Type B pancreatic cell (in vitro differentiated cells): Measurements from ENCODE around the gene CFL2. TPM values are rescaled to one million over a fixed set of nuclear protein-coding genes. Genes with fewer than 3 reads are reported as not detected.
"Not testable (repeated sequence)": the region's sequence is repeated elsewhere in the genome, so short reads cannot be mapped to it uniquely, and the experiment has no call there.

Source experiments
- DNase-seq: peaks from one replicate; pipeline ENCODE4 v3.0.0; 2021; ENCODE audit warnings: mixed read lengths; ENCODE audit not compliant: unreplicated experiment; ENCODE audit errors: extremely low spot score
- H3K27ac Mint-ChIP-seq: 2 replicates; pipeline ENCODE4 v1.8.0; 2021; ENCODE audit warnings: mild to moderate bottlenecking, mixed read lengths
- H3K27me3 Mint-ChIP-seq: 2 replicates; pipeline ENCODE4 v1.8.0; 2021; ENCODE audit warnings: mixed read lengths
- H3K36me3 Mint-ChIP-seq: 2 replicates; pipeline ENCODE4 v1.8.0; 2021; ENCODE audit warnings: mixed read lengths
- H3K4me1 Mint-ChIP-seq: one replicate; pipeline ENCODE4 v1.8.0; 2021; ENCODE audit warnings: mixed read lengths; ENCODE audit not compliant: unreplicated experiment
- H3K4me3 Mint-ChIP-seq: 2 replicates; pipeline ENCODE4 v1.8.0; 2021; ENCODE audit warnings: mild to moderate bottlenecking, mixed read lengths
- H3K9me3 Mint-ChIP-seq: 2 replicates; pipeline ENCODE4 v1.8.0; 2021; ENCODE audit warnings: mixed read lengths
- total RNA-seq: library from RNA; stranded (reverse); gene quantifications from 2 replicates; pipeline ENCODE4 v1.2.1, GENCODE V29; 2021; ENCODE audit warnings: low replicate concordance
- TF ChIP-seq, protein P1 (sequence below): fragments of 200-600 bp; sonication (generic); conservative IDR thresholded peaks from 2 replicates; pipeline ENCODE4 v1.5.0; 2021; ENCODE audit warnings: antibody characterized with exemption, mild to moderate bottlenecking

Gene CFL2
- total RNA-seq, 1 donor from 2014 or later = 35.8 TPM

DNA sequence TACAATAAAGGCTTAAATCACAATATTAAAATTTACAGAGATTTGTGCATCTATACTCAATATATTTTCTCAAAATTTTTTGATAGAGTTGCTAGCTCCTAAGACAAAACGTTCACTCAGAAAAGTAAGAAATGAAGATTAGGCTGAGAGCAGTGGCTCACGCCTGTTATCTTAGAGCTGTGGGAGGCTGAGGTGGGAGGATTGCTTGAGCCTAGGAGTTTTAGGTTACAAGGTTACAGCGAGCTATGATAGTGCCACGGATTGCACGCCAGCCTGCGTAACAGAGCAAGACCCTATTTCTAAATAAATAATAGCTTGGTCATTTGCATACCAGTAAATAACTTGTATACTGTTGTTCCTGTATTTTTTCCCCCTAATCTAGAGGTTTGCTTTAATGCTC lies 35.0 kb upstream of the CFL2 start:
- TF ChIP-seq, protein P1, sequence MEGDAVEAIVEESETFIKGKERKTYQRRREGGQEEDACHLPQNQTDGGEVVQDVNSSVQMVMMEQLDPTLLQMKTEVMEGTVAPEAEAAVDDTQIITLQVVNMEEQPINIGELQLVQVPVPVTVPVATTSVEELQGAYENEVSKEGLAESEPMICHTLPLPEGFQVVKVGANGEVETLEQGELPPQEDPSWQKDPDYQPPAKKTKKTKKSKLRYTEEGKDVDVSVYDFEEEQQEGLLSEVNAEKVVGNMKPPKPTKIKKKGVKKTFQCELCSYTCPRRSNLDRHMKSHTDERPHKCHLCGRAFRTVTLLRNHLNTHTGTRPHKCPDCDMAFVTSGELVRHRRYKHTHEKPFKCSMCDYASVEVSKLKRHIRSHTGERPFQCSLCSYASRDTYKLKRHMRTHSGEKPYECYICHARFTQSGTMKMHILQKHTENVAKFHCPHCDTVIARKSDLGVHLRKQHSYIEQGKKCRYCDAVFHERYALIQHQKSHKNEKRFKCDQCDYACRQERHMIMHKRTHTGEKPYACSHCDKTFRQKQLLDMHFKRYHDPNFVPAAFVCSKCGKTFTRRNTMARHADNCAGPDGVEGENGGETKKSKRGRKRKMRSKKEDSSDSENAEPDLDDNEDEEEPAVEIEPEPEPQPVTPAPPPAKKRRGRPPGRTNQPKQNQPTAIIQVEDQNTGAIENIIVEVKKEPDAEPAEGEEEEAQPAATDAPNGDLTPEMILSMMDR = no peak
- no peak for DNase-seq
- H3K27ac Mint-ChIP-seq = no peak overlapping the region
- no peaks in the 10 kb centered on the region for H3K4me1 Mint-ChIP-seq
- peaks cover 1% of the 10 kb centered on the region for H3K36me3 Mint-ChIP-seq
- H3K4me3 Mint-ChIP-seq = no peak overlapping the region
- H3K27me3 Mint-ChIP-seq = no peaks in the 10 kb centered on the region
- no peaks in the 10 kb centered on the region for H3K9me3 Mint-ChIP-seq

DNA sequence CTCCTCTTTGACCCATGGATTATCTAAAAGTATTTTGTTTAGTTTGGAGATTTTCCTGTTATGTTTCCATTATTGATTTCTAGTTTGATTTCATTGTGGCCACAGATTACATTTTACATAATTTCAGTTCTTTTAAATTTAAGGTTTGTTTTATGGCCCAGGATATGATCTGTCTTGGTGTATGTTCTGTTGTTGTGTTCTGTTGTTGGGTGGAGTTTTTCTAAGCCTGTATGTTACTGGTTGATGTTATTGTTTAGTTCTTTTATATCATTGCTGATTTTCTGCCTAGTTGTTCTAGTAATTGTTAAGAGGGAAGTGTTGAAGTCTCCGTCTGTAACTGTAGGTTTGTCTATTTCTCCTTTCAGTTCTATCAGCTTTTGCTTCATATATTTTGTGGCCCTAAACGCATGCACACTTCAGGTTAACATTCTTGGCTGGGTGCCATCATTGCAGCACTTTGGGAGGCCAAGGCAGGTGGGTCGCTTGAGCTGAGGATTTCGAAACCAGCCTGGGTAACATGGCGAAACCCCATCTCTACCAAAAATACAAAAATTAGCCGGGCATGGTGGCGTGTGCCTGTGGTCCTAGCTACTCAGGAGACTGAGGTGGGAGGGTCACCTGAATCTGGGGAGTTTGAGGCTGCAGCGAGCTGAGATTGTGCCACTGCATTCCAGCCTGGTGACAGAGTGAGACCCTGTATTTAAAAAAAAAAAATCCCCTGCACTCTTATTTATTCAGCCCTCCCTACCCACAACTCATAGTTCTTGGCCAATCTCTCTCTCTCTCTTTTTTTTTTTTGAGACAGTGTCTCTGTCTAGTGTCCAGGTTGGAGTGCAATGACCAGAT lies 28.1 kb upstream of the CFL2 start:
- TF ChIP-seq, protein P1 = no peak
- Mint-ChIP-seq H3K9me3 (peaks cover 5% of the 10 kb centered on the region), H3K27ac (no peak overlapping the region), H3K4me1 (no peaks in the 10 kb centered on the region), H3K27me3 (no peaks in the 10 kb centered on the region), H3K4me3 (no peak overlapping the region), H3K36me3 (no peaks in the 10 kb centered on the region)
- DNase-seq = no peak

DNA sequence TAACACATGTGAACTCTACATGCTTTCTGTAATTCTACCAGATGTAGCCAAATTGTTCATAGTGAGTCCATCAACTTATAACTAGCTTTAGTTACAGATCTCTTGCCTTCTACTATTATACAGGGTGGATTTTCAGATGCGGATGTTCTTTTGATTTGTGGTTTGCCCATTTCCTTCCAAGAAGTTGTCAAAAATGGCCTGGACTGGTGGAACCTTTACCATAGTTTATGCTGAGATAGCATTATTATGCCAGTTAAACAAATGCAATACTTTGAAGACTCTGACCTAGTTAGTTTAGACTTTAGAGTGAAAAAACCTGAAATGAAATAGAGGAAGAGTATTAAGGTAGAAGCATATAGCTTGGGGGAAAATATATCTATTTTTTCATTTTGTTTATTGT lies 27.4 kb upstream of the CFL2 start:
- no peak overlapping the region for H3K27ac Mint-ChIP-seq
- H3K4me3 Mint-ChIP-seq = no peak overlapping the region
- no peaks in the 10 kb centered on the region for H3K4me1 Mint-ChIP-seq
- no peaks in the 10 kb centered on the region for H3K27me3 Mint-ChIP-seq
- H3K36me3 Mint-ChIP-seq = no peaks in the 10 kb centered on the region
- TF ChIP-seq, protein P1 = no peak
- no peak for DNase-seq
- H3K9me3 Mint-ChIP-seq = peaks cover 5% of the 10 kb centered on the region

DNA sequence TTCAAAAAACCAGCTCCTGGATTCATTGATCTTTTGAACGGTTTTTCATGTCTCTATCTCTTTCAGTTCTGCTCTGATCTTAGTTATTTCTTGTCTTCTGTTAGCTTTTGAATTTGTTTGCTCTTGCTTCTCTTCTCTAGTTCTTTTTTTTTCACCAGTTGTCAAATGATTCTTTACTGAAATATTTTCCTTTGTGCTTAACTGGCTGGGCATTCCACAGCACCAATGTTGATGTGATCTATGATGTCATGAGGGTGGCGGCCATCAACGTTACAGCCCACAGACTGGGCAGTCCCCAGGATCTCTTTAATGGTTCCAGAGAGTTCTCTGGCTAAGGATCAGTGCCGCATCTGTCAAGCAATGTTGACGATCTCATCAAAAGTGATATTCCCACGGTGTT lies 25.7 kb upstream of the CFL2 start:
- not testable (repeated sequence) for H3K4me1 Mint-ChIP-seq, H3K36me3 Mint-ChIP-seq, H3K4me3 Mint-ChIP-seq, H3K9me3 Mint-ChIP-seq, DNase-seq, H3K27me3 Mint-ChIP-seq
- H3K27ac Mint-ChIP-seq = peak overlapping the region; percentile 12

DNA sequence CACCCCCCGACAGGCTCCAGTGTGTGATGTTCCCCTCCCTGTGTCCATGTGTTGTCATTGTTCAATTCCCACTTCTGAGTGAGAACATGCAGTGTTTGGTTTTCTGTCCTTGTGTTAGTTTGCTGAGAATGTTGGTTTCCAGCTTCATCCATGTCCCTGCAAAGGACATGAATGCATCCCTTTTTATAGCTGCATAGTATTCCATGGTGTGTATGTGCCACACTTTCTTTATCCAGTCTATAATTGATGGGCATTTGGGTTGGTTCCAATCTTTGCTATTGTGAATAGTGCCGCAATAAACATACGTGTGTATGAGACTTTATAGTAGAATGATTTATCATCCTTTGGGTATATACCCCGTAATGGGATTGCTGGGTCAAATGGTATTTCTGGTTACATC lies 22.7 kb upstream of the CFL2 start:
- not testable (repeated sequence) for H3K4me1 Mint-ChIP-seq, H3K27ac Mint-ChIP-seq, H3K27me3 Mint-ChIP-seq, H3K9me3 Mint-ChIP-seq, H3K4me3 Mint-ChIP-seq, DNase-seq, H3K36me3 Mint-ChIP-seq

DNA sequence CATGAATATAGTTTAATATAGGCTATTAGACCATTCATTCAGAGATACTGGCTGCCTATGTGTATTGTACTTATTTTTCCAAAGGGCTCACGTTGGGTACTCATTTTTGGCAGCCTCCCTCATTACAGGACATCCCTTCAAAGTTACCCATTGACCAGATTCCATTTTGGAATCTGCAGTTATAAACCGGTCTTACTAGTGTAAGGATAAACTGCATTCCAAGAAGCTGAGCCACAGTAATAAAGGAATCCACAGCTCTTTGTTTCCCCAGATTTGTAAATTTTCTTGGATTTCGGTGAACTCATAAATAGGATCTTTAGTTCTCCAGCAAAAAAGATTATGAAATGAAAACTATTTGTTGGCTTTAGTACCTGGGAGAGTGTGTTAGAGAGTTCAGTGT lies 18.9 kb upstream of the CFL2 start:
- no peak for DNase-seq
- TF ChIP-seq, protein P1 = no peak
- Mint-ChIP-seq H3K9me3 (no peaks in the 10 kb centered on the region), H3K36me3 (no peaks in the 10 kb centered on the region), H3K4me1 (peaks cover 4% of the 10 kb centered on the region), H3K27me3 (no peaks in the 10 kb centered on the region), H3K27ac (no peak overlapping the region), H3K4me3 (no peak overlapping the region)
